Measurements from ENCODE around the gene CDA.
"Not testable (repeated sequence)": the region's sequence is repeated elsewhere in the genome, so short reads cannot be mapped to it uniquely, and the experiment has no call there.

CDA gene

GRCh38 chr1:20587661-20588053, 1.2 kb upstream of the CDA start:
- DNase-seq = no peak

- DNase-seq = no peak
Observed at GRCh38 chr1:20589331-20590278, 708 bp downstream of the CDA start.

- DNase-seq = no peak
Observed at GRCh38 chr1:20590306-20590777, 1.4 kb downstream of the CDA start.

GRCh38 chr1:20593756-20594155, 4.9 kb downstream of the CDA start:
- DNase-seq = no peak

- DNase-seq = no peak
Observed at GRCh38 chr1:20594746-20595145, 5.8 kb downstream of the CDA start.

GRCh38 chr1:20596106-20596505, 7.2 kb downstream of the CDA start:
- DNase-seq = no peak

GRCh38 chr1:20597650-20598049, 8.8 kb downstream of the CDA start:
- DNase-seq = no peak

GRCh38 chr1:20600156-20600555, 11.3 kb downstream of the CDA start:
- no peak for DNase-seq

GRCh38 chr1:20601129-20601825, 12.4 kb downstream of the CDA start:
- no peak for DNase-seq

GRCh38 chr1:20602851-20603450, 14.1 kb downstream of the CDA start:
- DNase-seq = no peak

GRCh38 chr1:20603504-20604464, 14.9 kb downstream of the CDA start:
- no peak for DNase-seq

GRCh38 chr1:20604678-20605077, 15.8 kb downstream of the CDA start:
- DNase-seq = no peak

GRCh38 chr1:20606801-20607570, 18.1 kb downstream of the CDA start:
- DNase-seq = not testable (repeated sequence)

- DNase-seq = no peak
Observed at GRCh38 chr1:20609541-20609940, 20.6 kb downstream of the CDA start.

- DNase-seq = no peak
Observed at GRCh38 chr1:20610970-20611369, 22.1 kb downstream of the CDA start.

GRCh38 chr1:20611652-20612051, 22.8 kb downstream of the CDA start:
- no peak for DNase-seq

GRCh38 chr1:20612221-20612746, 23.4 kb downstream of the CDA start:
- no peak for DNase-seq

- no peak for DNase-seq
Observed at GRCh38 chr1:20614131-20614579, 25.3 kb downstream of the CDA start.

- DNase-seq = no peak
Observed at GRCh38 chr1:20615946-20616846, 27.3 kb downstream of the CDA start.

- DNase-seq = no peak
Observed at GRCh38 chr1:20616847-20617487, 28.1 kb downstream of the CDA start.

Data from NCI-H2227 treated with DMSO at 0.1 percent for 48 hours (cell line).